DND-41 (cell line): Measurements from ENCODE around the gene CCDC91.
"Not testable (repeated sequence)": the region's sequence is repeated elsewhere in the genome, so short reads cannot be mapped to it uniquely, and the experiment has no call there.

Source experiments
- ATAC-seq: fragments of 200-7000 bp; cut with Tn5 transposase; 3 replicates; pipeline ENCODE4 v1.9.1; 2021; ENCODE audit warnings: low read depth; ENCODE audit not compliant: insufficient read depth
- DNase-seq: peaks from one replicate; pipeline ENCODE4 v3.0.0-alpha.2; 2020
- H2AFZ ChIP-seq: 2 replicates; pipeline ENCODE4 v1.6.0; 2012; ENCODE audit warnings: low read depth, low read length
- H3K27ac ChIP-seq: 2 replicates; pipeline ENCODE4 v1.5.1; 2012; ENCODE audit warnings: low read length, inconsistent platforms
- H3K27me3 ChIP-seq: fragments of 200-600 bp; sonication (generic); 2 replicates; pipeline ENCODE4 v1.6.0; 2012; ENCODE audit warnings: low read length, mild to moderate bottlenecking, inconsistent platforms; ENCODE audit not compliant: insufficient read depth, poor library complexity
- H3K36me3 ChIP-seq: 2 replicates; pipeline ENCODE4 v1.5.1; 2012; ENCODE audit warnings: low read length, inconsistent platforms; ENCODE audit not compliant: insufficient read depth
- H3K4me1 ChIP-seq: 2 replicates; pipeline ENCODE4 v1.5.1; 2012; ENCODE audit warnings: mild to moderate bottlenecking, low read length; ENCODE audit not compliant: insufficient read depth
- H3K4me2 ChIP-seq: 2 replicates; pipeline ENCODE4 v1.6.0; 2012; ENCODE audit warnings: mild to moderate bottlenecking, moderate library complexity, low read length, inconsistent platforms; ENCODE audit not compliant: insufficient read depth
- H3K4me3 ChIP-seq, 2 experiments: fragments of 200-600 bp in 1 of 2; shearing (Covaris generic) in 1 of 2; 2 replicates each; pipeline ENCODE4 v1.5.1; 2012 to 2016; ENCODE audit warnings: inconsistent platforms in 2 of 2, low read length in 2 of 2, mild to moderate bottlenecking in 2 of 2, low read depth in 1 of 2, moderate library complexity in 1 of 2
- H3K79me2 ChIP-seq: 2 replicates; pipeline ENCODE4 v1.6.0; 2012; ENCODE audit warnings: low read length, inconsistent platforms; ENCODE audit not compliant: insufficient read depth
- H3K9ac ChIP-seq: 2 replicates; pipeline ENCODE4 v1.6.0; 2012; ENCODE audit warnings: low read depth, mild to moderate bottlenecking, inconsistent platforms, low read length, moderate library complexity
- H3K9me3 ChIP-seq: 2 replicates; pipeline ENCODE4 v1.5.1; 2012; ENCODE audit warnings: low read length, moderate library complexity, mild to moderate bottlenecking, inconsistent platforms; ENCODE audit not compliant: insufficient read depth, severe bottlenecking
- H4K20me1 ChIP-seq: 2 replicates; pipeline ENCODE4 v1.6.0; 2012; ENCODE audit warnings: low read length; ENCODE audit not compliant: insufficient read depth
- EZH2 ChIP-seq: IDR thresholded peaks from 3 replicates; pipeline ENCODE4 v1.6.1; 2012; ENCODE audit warnings: borderline replicate concordance, low read depth, mild to moderate bottlenecking, moderate library complexity, low read length, inconsistent platforms; ENCODE audit not compliant: severe bottlenecking
- TF ChIP-seq, protein P1 (sequence below): IDR thresholded peaks from 2 replicates; pipeline ENCODE4 v1.5.1; 2012; ENCODE audit warnings: borderline replicate concordance, low read length, moderate library complexity, mild to moderate bottlenecking; ENCODE audit not compliant: poor library complexity, severe bottlenecking; ENCODE audit errors: extremely low read depth

Gene CCDC91

DNA sequence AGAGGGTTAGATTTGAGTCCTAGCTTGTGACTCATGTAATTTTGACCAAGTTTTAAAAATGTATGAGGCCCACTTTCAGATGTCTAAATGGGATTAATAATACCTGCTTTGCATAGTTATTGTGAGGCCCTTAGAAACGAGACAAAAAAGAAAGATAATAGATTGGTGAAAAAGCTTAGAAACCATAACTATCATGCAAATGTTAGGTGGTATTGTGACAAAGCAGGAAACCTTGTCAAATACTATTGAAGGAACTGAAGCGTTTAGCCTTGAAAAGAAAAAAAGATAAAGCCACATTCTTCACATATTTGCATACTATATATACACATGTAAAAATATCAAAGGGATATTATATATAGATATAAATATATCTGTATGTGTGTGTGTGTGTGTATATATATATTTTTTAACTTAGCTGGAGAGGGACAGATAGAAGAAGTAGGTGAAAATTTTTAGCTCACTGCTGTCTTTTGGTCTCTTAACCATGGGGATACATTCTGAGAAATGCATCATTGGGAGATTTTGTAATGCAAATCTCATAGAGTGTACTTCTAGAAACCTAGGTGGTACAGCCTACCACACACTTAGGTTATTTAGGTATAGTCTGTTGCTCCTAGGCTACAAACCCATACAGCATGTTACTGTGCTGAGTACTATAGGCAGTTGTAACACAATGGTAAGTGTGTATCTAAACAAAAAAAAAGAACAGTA lies 270.3 kb downstream of the CCDC91 start:
- no peaks in the 10 kb centered on the region for H3K4me1 ChIP-seq
- no peak overlapping the region for H3K4me2 ChIP-seq
- no peak for TF ChIP-seq EZH2
- TF ChIP-seq, protein P1, sequence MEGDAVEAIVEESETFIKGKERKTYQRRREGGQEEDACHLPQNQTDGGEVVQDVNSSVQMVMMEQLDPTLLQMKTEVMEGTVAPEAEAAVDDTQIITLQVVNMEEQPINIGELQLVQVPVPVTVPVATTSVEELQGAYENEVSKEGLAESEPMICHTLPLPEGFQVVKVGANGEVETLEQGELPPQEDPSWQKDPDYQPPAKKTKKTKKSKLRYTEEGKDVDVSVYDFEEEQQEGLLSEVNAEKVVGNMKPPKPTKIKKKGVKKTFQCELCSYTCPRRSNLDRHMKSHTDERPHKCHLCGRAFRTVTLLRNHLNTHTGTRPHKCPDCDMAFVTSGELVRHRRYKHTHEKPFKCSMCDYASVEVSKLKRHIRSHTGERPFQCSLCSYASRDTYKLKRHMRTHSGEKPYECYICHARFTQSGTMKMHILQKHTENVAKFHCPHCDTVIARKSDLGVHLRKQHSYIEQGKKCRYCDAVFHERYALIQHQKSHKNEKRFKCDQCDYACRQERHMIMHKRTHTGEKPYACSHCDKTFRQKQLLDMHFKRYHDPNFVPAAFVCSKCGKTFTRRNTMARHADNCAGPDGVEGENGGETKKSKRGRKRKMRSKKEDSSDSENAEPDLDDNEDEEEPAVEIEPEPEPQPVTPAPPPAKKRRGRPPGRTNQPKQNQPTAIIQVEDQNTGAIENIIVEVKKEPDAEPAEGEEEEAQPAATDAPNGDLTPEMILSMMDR = no peak
- no peak overlapping the region for H2AFZ ChIP-seq
- no peak overlapping the region for H3K27ac ChIP-seq
- H3K36me3 ChIP-seq = peaks cover 28% of the 10 kb centered on the region; the same call in 1 of the 2 replicates
- no peak for ATAC-seq
- no peaks in the 10 kb centered on the region for H3K79me2 ChIP-seq
- H3K27me3 ChIP-seq = no peaks in the 10 kb centered on the region
- no peak overlapping the region for H3K9ac ChIP-seq
- no peaks in the 10 kb centered on the region for H4K20me1 ChIP-seq
- H3K4me3 ChIP-seq = no peak overlapping the region
- DNase-seq = no peak
- H3K9me3 ChIP-seq = no peaks in the 10 kb centered on the region

DNA sequence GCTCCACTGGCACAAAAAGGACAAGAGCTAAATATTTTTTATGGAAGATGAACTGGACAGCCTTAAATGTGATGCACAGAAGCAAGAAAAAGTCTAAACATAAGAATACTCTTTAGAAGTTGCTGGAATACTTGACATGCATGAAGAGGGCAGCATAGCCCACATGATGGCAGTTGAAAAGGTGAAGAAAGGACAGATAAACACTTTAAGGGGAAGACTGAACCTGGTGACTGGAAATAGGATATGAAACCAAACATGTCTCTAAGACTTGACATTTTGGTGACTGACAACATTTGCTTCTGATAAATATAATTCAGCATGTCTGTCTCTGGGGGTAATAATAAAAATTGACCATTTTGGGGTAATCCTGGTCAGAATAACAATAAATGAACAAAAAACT lies 273.1 kb downstream of the CCDC91 start:
- no peak overlapping the region for H2AFZ ChIP-seq
- H3K36me3 ChIP-seq = peaks cover 28% of the 10 kb centered on the region; the same call in 1 of the 2 replicates
- DNase-seq (no peak), ATAC-seq (no peak)
- no peak overlapping the region for H3K27ac ChIP-seq
- TF ChIP-seq, protein P1 = no peak
- no peak for TF ChIP-seq EZH2
- H4K20me1 ChIP-seq = no peaks in the 10 kb centered on the region
- no peaks in the 10 kb centered on the region for H3K27me3 ChIP-seq
- no peak overlapping the region for H3K9ac ChIP-seq
- H3K4me1 ChIP-seq = no peaks in the 10 kb centered on the region
- H3K4me3 ChIP-seq = no peak overlapping the region
- H3K9me3 ChIP-seq = no peaks in the 10 kb centered on the region
- no peaks in the 10 kb centered on the region for H3K79me2 ChIP-seq
- H3K4me2 ChIP-seq = no peak overlapping the region

DNA sequence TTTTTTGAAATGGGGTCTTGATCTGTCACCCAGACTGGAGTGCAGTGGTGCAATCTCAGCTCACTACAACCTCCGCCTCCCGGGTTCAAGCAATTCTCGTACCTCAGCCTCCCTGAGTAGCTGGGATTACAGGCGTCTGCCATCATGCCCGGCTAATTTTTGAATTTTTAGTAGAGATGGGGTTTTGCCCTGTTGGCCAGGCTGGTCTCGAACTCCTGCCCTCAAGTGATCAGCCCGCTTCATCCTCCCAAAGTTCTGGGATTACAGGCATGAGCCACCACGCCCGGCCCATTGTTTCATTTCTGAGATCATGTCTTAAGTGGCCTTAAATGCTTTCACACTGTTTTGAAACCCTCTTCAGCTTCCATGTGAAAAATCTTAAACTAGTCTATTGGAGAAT lies 281.5 kb downstream of the CCDC91 start:
- not testable (repeated sequence) for H3K9ac ChIP-seq, H2AFZ ChIP-seq, H3K27me3 ChIP-seq, DNase-seq, H3K36me3 ChIP-seq, H3K79me2 ChIP-seq, H3K4me2 ChIP-seq, H4K20me1 ChIP-seq, H3K4me3 ChIP-seq, ATAC-seq, H3K27ac ChIP-seq, H3K4me1 ChIP-seq, H3K9me3 ChIP-seq

DNA sequence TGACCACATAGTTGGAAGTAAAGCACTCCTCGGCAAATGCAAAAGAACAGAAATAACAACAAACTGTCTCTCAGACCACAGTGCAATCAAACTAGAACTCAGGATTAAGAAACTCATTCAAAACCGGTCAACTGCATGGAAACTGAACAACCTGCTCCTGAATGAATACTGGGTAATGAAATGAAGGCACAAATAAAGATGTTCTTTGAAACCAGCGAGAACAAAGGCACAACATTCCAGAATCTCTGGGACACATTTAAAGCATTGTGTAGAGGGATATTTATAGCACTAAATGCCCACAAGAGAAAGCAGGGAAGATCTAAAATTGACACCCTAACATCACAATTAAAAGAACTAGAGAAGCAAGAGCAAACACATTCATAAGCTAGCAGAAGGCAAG lies 285.9 kb downstream of the CCDC91 start:
- not testable (repeated sequence) for H3K9ac ChIP-seq, H3K27me3 ChIP-seq, H3K9me3 ChIP-seq, H3K4me2 ChIP-seq, DNase-seq, H3K4me3 ChIP-seq, H3K79me2 ChIP-seq, H4K20me1 ChIP-seq, H3K4me1 ChIP-seq, ATAC-seq, H3K27ac ChIP-seq, H3K36me3 ChIP-seq, H2AFZ ChIP-seq

DNA sequence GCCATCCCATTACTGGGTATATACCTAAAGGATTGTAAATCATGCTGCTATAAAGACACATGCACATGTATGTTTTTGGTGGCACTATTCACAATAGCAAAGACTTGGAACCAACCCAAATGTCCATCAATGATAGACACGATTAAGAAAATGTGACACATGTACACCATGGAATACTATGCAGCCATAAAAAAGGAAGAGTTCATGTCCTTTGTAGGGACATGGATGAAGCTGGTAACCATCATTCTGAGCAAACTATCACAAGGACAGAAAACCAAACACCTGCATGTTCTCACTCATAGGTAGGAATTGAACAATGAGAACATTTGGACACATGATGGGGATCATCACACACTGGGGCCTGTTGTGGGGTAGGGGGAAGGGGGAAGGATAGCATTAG lies 288.8 kb downstream of the CCDC91 start:
- not testable (repeated sequence) for H3K9me3 ChIP-seq, H3K27ac ChIP-seq, H3K4me2 ChIP-seq, DNase-seq, H2AFZ ChIP-seq, ATAC-seq, H3K4me1 ChIP-seq, H3K9ac ChIP-seq, H3K79me2 ChIP-seq, H4K20me1 ChIP-seq, H3K27me3 ChIP-seq, H3K36me3 ChIP-seq, H3K4me3 ChIP-seq
